HepG2 (cell line): ENCODE data around the gene CFTR. TPM values are rescaled to one million over a fixed set of nuclear protein-coding genes. Genes with fewer than 3 reads are reported as not detected.

ENCODE experiments used
- ATAC-seq: fragments of 200-7000 bp; cut with Tn5 transposase; 3 replicates; pipeline ENCODE4 v1.9.1; 2020; ENCODE audit warnings: mild to moderate bottlenecking, moderate library complexity
- BruUV-seq: library from RNA; stranded (reverse); fragments of 400-500 nt; replicated peaks from 2 replicates; lab custom pipeline; 2021; lab: Mats Ljungman, UMichigan
- CTCF ChIA-PET: fragments of 300-600 bp; formaldehyde crosslinking; extraction: SDS; loops from one replicate; lab custom pipeline; 2021; ENCODE audit warnings: low total read pairs, inconsistent platforms, low intra/inter-chr PET ratio; lab: Yijun Ruan, JAX
- POLR2A ChIA-PET: fragments of 350-600 bp; sonication (Branson Sonifier 250); formaldehyde crosslinking; loops from one replicate; lab custom pipeline; 2020; ENCODE audit warnings: antibody characterized with exemption, inconsistent platforms; lab: Yijun Ruan, JAX
- DNase-seq: peaks from one replicate; pipeline ENCODE4 v3.0.0-alpha.2; 2015; ENCODE audit warnings: low spot score
- FAIRE-seq: peaks from 3 replicates; lab custom pipeline; 2011; peaks lifted over from hg19 to GRCh38; lab: Jason Lieb, UNC
- H2AFZ ChIP-seq: one replicate; pipeline ENCODE4 v1.6.1; 2011; ENCODE audit warnings: low read length, inconsistent platforms
- H3K27ac ChIP-seq: fragments of 300-600 bp; 3 replicates; pipeline ENCODE4 v1.8.0; 2011; ENCODE audit warnings: mixed run types, mild to moderate bottlenecking, mixed read lengths, low read length, inconsistent platforms; ENCODE audit not compliant: insufficient read depth; ENCODE audit errors: extremely low read length
- H3K27me3 ChIP-seq, 2 experiments: fragments of 200-600 bp in 1 of 2; 2 replicates in 1 of 2; 3 replicates in 1 of 2; pipeline versions ENCODE4 v1.6.0 to v1.8.0; 2011; ENCODE audit warnings: low read length in 2 of 2, mild to moderate bottlenecking in 2 of 2, moderate library complexity in 2 of 2, inconsistent platforms in 1 of 2; ENCODE audit not compliant: insufficient read depth in 2 of 2, control insufficient read depth in 1 of 2
- H3K36me3 ChIP-seq, 2 experiments: fragments of 200-600 bp in 1 of 2; replicated peaks in 1 of 2; 2 replicates in 1 of 2; 3 replicates in 1 of 2; pipeline versions ENCODE4 v1.5.1 to v1.8.0; 2011; ENCODE audit warnings: low read length in 2 of 2, inconsistent platforms in 1 of 2; ENCODE audit not compliant: insufficient read depth in 2 of 2, control insufficient read depth in 1 of 2
- H3K4me1 ChIP-seq: 2 replicates; pipeline ENCODE4 v1.5.1; 2012; ENCODE audit warnings: low read length, inconsistent platforms; ENCODE audit not compliant: insufficient read depth
- H3K4me2 ChIP-seq: 2 replicates; pipeline ENCODE4 v1.6.0; 2011; ENCODE audit warnings: low read depth, low read length, inconsistent platforms
- H3K4me3 ChIP-seq, 3 experiments: fragments of 200-600 bp in 1 of 3; sonication (generic), shearing (Covaris generic) in 1 of 3; replicated peaks in 1 of 3; 2 replicates each; pipeline ENCODE4 v1.5.1; 2011 to 2016; ENCODE audit warnings: low read length in 3 of 3, inconsistent platforms in 2 of 3, low read depth in 2 of 3, mild to moderate bottlenecking in 2 of 3, control low read depth in 1 of 3, mixed read lengths in 1 of 3; ENCODE audit not compliant: insufficient read depth in 1 of 3
- H3K79me2 ChIP-seq: one replicate; pipeline ENCODE4 v1.6.1; 2011; ENCODE audit warnings: low read length, inconsistent platforms; ENCODE audit not compliant: insufficient read depth
- H3K9ac ChIP-seq: 2 replicates; pipeline ENCODE4 v1.6.0; 2011; ENCODE audit warnings: mild to moderate bottlenecking, low read depth, low read length, inconsistent platforms; ENCODE audit not compliant: insufficient read depth
- H3K9me3 ChIP-seq: 2 replicates; pipeline ENCODE4 v1.5.1; 2012; ENCODE audit warnings: mild to moderate bottlenecking, low read length
- H4K20me1 ChIP-seq: 2 replicates; pipeline ENCODE4 v1.6.0; 2011; ENCODE audit warnings: inconsistent platforms, mild to moderate bottlenecking, low read length, moderate library complexity; ENCODE audit not compliant: insufficient read depth
- CAMTA2 ChIP-seq: sonication (generic); formaldehyde crosslinking; IDR thresholded peaks from 2 replicates; pipeline ENCODE4 v1.4.0; 2020; ENCODE audit warnings: mild to moderate bottlenecking, missing genetic modification reagents, borderline replicate concordance
- CC2D1A ChIP-seq: sonication (generic); formaldehyde crosslinking; IDR thresholded peaks from 2 replicates; pipeline ENCODE4 v1.8.1; 2023; ENCODE audit warnings: mild to moderate bottlenecking, missing genetic modification reagents
- FOSL1 ChIP-seq: sonication (generic); formaldehyde crosslinking; IDR thresholded peaks from 2 replicates; pipeline ENCODE4 v1.9.0; 2021; ENCODE audit warnings: missing genetic modification reagents, borderline replicate concordance
- HMG20A ChIP-seq: IDR thresholded peaks from 2 replicates; pipeline ENCODE4 v1.6.1; 2016; ENCODE audit warnings: borderline replicate concordance
- HNRNPUL1 ChIP-seq: fragments of 200-400 bp; formaldehyde crosslinking; IDR thresholded peaks from 2 replicates; pipeline ENCODE4 v1.6.1; 2017; ENCODE audit warnings: low read depth, mild to moderate bottlenecking, low read length, moderate library complexity
- JDP2 ChIP-seq: sonication (generic); formaldehyde crosslinking; IDR thresholded peaks from 2 replicates; pipeline ENCODE4 v1.8.1; 2022; ENCODE audit warnings: missing genetic modification reagents, borderline replicate concordance
- MAFF ChIP-seq: IDR thresholded peaks from 2 replicates; pipeline ENCODE4 v1.6.1; 2011; ENCODE audit warnings: low read depth, low read length, improper control_type of control experiment
- NFE2L2 ChIP-seq: fragments of 150-350 bp; IDR thresholded peaks from 2 replicates; pipeline ENCODE4 v1.6.1; 2014; ENCODE audit warnings: low read length
- NFKB2 ChIP-seq: sonication (generic); formaldehyde crosslinking; IDR thresholded peaks from 2 replicates; pipeline ENCODE4 v1.4.0; 2020; ENCODE audit warnings: missing genetic modification reagents, borderline replicate concordance
- NR1H2 ChIP-seq: sonication (generic); formaldehyde crosslinking; IDR thresholded peaks from 2 replicates; pipeline ENCODE4 v1.8.1; 2022; ENCODE audit warnings: low read depth, missing genetic modification reagents, borderline replicate concordance
- PHB2 ChIP-seq: fragments of 450-650 bp; IDR thresholded peaks from 2 replicates; pipeline ENCODE4 v1.6.1; 2018; ENCODE audit not compliant: partially characterized antibody
- POLR2G ChIP-seq: fragments of 200-400 bp; formaldehyde crosslinking; IDR thresholded peaks from 2 replicates; pipeline ENCODE4 v1.6.1; 2018; ENCODE audit warnings: mild to moderate bottlenecking, low read depth, low read length, moderate library complexity
- SALL1 ChIP-seq: sonication (generic); formaldehyde crosslinking; IDR thresholded peaks from 2 replicates; pipeline ENCODE4 v1.8.0; 2022; ENCODE audit warnings: mild to moderate bottlenecking, missing genetic modification reagents
- STAG1 ChIP-seq: sonication (generic); formaldehyde crosslinking; IDR thresholded peaks from 2 replicates; pipeline ENCODE4 v1.4.0; 2020; ENCODE audit warnings: missing genetic modification reagents
- TOE1 ChIP-seq: sonication (generic); formaldehyde crosslinking; IDR thresholded peaks from 2 replicates; pipeline ENCODE4 v1.4.0; 2020; ENCODE audit warnings: mild to moderate bottlenecking, missing genetic modification reagents
- TP53 ChIP-seq: sonication (generic); formaldehyde crosslinking; conservative IDR thresholded peaks from 2 replicates; pipeline ENCODE4 v1.4.0; 2020; ENCODE audit warnings: missing genetic modification reagents
- ZMYM4 ChIP-seq: sonication (generic); formaldehyde crosslinking; IDR thresholded peaks from 2 replicates; pipeline ENCODE4 v1.8.1; 2023; ENCODE audit warnings: mild to moderate bottlenecking, missing genetic modification reagents
- ZNF282 ChIP-seq: fragments of 450-650 bp; IDR thresholded peaks from 2 replicates; pipeline ENCODE4 v1.6.1; 2018; ENCODE audit not compliant: partially characterized antibody
- ZNF354B ChIP-seq: sonication (generic); formaldehyde crosslinking; IDR thresholded peaks from 2 replicates; pipeline ENCODE4 v1.8.0; 2022; ENCODE audit warnings: mild to moderate bottlenecking, missing genetic modification reagents
- ZNF556 ChIP-seq: sonication (generic); formaldehyde crosslinking; IDR thresholded peaks from 2 replicates; pipeline ENCODE4 v1.4.0; 2020; ENCODE audit warnings: mild to moderate bottlenecking, missing genetic modification reagents, borderline replicate concordance
- ZNF772 ChIP-seq: sonication (generic); formaldehyde crosslinking; IDR thresholded peaks from 2 replicates; pipeline ENCODE4 v1.5.0; 2020; ENCODE audit warnings: mild to moderate bottlenecking, missing genetic modification reagents
- WGBS: methylation state at CpG from one replicate; pipeline ENCODE4 v1.1.6; 2017; ENCODE audit warnings: low lambda C conversion rate; 5-methylcytosine and 5-hydroxymethylcytosine counted together
- in situ Hi-C: cut with HindIII; loops from 2 replicates; pipeline ENCODE4 v1.10.0; 2017; ENCODE audit warnings: low pct_unique_long_range_greater_than_20kb; ENCODE audit not compliant: extremely low pct_ligation_motif_present
- intact Hi-C: fragments of 100-400 bp; cut with micrococcal nuclease; formaldehyde crosslinking; loops from one replicate; pipeline ENCODE4 v1.10.0; 2022; ENCODE audit not compliant: unreplicated experiment
- polyA plus RNA-seq, 8 experiments: library from polyadenylated mRNA; depleted of rRNA in 3 of 8; stranded (reverse) in 7 of 8; unstranded in 1 of 8; fragments of >200 nt; fragmentation: Illumina TruSeq in 4 of 8; extraction: Trizol in 4 of 8; gene quantifications; 2 replicates each; pipeline versions ENCODE4 v1.2.1 to v1.2.3, GENCODE V29; 2011 to 2016; ENCODE audit warnings: low read depth in 4 of 8, missing spikeins in 1 of 8, mixed read lengths in 1 of 8; ENCODE audit not compliant: insufficient read depth in 1 of 8
- total RNA-seq, 5 experiments: library from RNA; depleted of rRNA; stranded (reverse); fragments of >200 nt; fragmentation: Illumina TruSeq; extraction: Trizol; gene quantifications; 2 replicates each; pipeline ENCODE4 v1.2.3, GENCODE V29; 2016; ENCODE audit warnings: low read depth in 1 of 5

The CFTR gene
- total and polyA plus RNA-seq, 2 of the 13 experiments (the other 11 are each of a cell fraction or from before 2014, with no cell fraction given) = not detected

GRCh38 chr7:117690147-117690546 lies 210.3 kb downstream of the CFTR start:
- FAIRE-seq = no peak
- ATAC-seq = no peak

GRCh38 chr7:117692338-117692737 lies 212.5 kb downstream of the CFTR start:
- ChIA-PET CTCF (no interaction called here), POLR2A (no interaction called here)
- intact Hi-C loops = no loop called here
- no peak overlapping the region for H2AFZ ChIP-seq
- ATAC-seq (no peak), DNase-seq (no peak), FAIRE-seq (no peak)
- no peak overlapping the region for H3K9ac ChIP-seq
- no peaks in the 10 kb centered on the region for H3K4me1 ChIP-seq
- 71% methylated on average over 7 of the region's 7 CpGs for WGBS
- no peak overlapping the region for H3K4me3 ChIP-seq
- H3K4me2 ChIP-seq = no peak overlapping the region
- TF ChIP-seq NFKB2 (CRISPR knock-in tag) (no peak), ZNF772 (CRISPR knock-in tag) (no peak)
- in situ Hi-C loops = no loop called here
- BruUV-seq = no TSS peak
- no peaks in the 10 kb centered on the region for H3K79me2 ChIP-seq
- H3K36me3 ChIP-seq = no peaks in the 10 kb centered on the region
- H4K20me1 ChIP-seq = no peaks in the 10 kb centered on the region
- H3K27ac ChIP-seq = no peak overlapping the region
- H3K27me3 ChIP-seq = no peaks in the 10 kb centered on the region
- H3K9me3 ChIP-seq = no peaks in the 10 kb centered on the region

More at GRCh38 chr7:117690147-117690546, 210.3 kb downstream of the CFTR start:
- H4K20me1 ChIP-seq = no peaks in the 10 kb centered on the region
- H3K9ac ChIP-seq = no peak overlapping the region
- H3K9me3 ChIP-seq = no peaks in the 10 kb centered on the region
- POLR2A ChIA-PET = no interaction called here
- no peak overlapping the region for H2AFZ ChIP-seq
- no peak overlapping the region for H3K4me3 ChIP-seq
- H3K4me2 ChIP-seq = no peak overlapping the region
- H3K27ac ChIP-seq = no peak overlapping the region
- H3K79me2 ChIP-seq = no peaks in the 10 kb centered on the region
- no TSS peak for BruUV-seq
- no peak for TF ChIP-seq ZMYM4 (CRISPR knock-in tag)
- TF ChIP-seq SALL1 (CRISPR knock-in tag) = no peak
- TF ChIP-seq CC2D1A (CRISPR knock-in tag) = no peak
- TF ChIP-seq NR1H2 (CRISPR knock-in tag) = no peak
- TF ChIP-seq ZNF282 = no peak
- no peak for TF ChIP-seq TP53 (CRISPR knock-in tag)
- TF ChIP-seq STAG1 (CRISPR knock-in tag) = no peak
- no peak for TF ChIP-seq MAFF
- no peak for TF ChIP-seq HMG20A
- no peak for TF ChIP-seq ZNF556 (CRISPR knock-in tag)
- TF ChIP-seq HNRNPUL1 = no peak
- TF ChIP-seq FOSL1 (CRISPR knock-in tag) = no peak
- no peak for TF ChIP-seq POLR2G
- no peak for TF ChIP-seq TOE1 (CRISPR knock-in tag)
- no peak for TF ChIP-seq JDP2 (CRISPR knock-in tag)
- no peak for TF ChIP-seq ZNF354B
- TF ChIP-seq NFE2L2 = no peak
- TF ChIP-seq PHB2 = no peak
- no peak for TF ChIP-seq CAMTA2 (CRISPR knock-in tag)
- TF ChIP-seq, all 625 proteins: peak for 0
- DNase-seq = no peak
- intact Hi-C loops = no loop called here
- Histone ChIP-seq H3K4me1 (no peaks in the 10 kb centered on the region), H3K36me3 (no peaks in the 10 kb centered on the region), H3K27me3 (no peaks in the 10 kb centered on the region)
- in situ Hi-C loops = no loop called here
- CTCF ChIA-PET = no interaction called here
- 17% methylated on average over 3 of the region's 3 CpGs for WGBS
